Tibial artery (tissue), 4 donors: Measurements from ENCODE around the gene VPS37C.

Source experiments
- DNase-seq, 2 donors: peaks; one replicate each; pipeline ENCODE4 v3.0.0-alpha.2; 2019
- H3K27ac ChIP-seq, 2 donors: fragments of 200-600 bp; sonication (generic) in 1 of 2; 1 replicate in 1 of 2; 2 replicates in 1 of 2; pipeline ENCODE4 v1.5.1; 2018 to 2019; ENCODE audit warnings: mild to moderate bottlenecking in 1 of 2
- H3K27me3 ChIP-seq, 2 donors: fragments of 200-600 bp; sonication (generic) in 1 of 2; one replicate each; pipeline versions ENCODE4 v1.5.1 to v1.6.0; 2016 to 2019
- H3K36me3 ChIP-seq, 3 donors: fragments of 200-600 bp; sonication (generic) in 2 of 3; one replicate each; pipeline ENCODE4 v1.5.1; 2016 to 2019; ENCODE audit warnings: mild to moderate bottlenecking in 2 of 3
- H3K4me1 ChIP-seq, 4 donors: fragments of 200-600 bp; sonication (generic) in 2 of 4; 1 replicate in 3 of 4; 2 replicates in 1 of 4; pipeline ENCODE4 v1.5.1; 2016 to 2019
- H3K4me3 ChIP-seq, 2 donors: fragments of 200-600 bp; sonication (generic) in 1 of 2; 1 replicate in 1 of 2; 2 replicates in 1 of 2; pipeline ENCODE4 v1.5.1; 2018 to 2019; ENCODE audit warnings: mild to moderate bottlenecking in 2 of 2
- H3K9me3 ChIP-seq, 3 donors: fragments of 200-600 bp; sonication (generic) in 1 of 3; one replicate each; pipeline ENCODE4 v1.5.1; 2016 to 2019
- CTCF ChIP-seq, 2 experiments: fragments of 200-600 bp in 1 of 2; fragments of 450-650 bp in 1 of 2; IDR thresholded peaks; one replicate each; pipeline ENCODE4 v1.5.1; 2017 to 2019; ENCODE audit warnings: antibody characterized with exemption in 2 of 2, mild to moderate bottlenecking in 1 of 2, moderate library complexity in 1 of 2
- intact Hi-C: fragments of 100-400 bp; cut with DNase I; formaldehyde crosslinking; loops from one replicate; pipeline ENCODE4 v1.15.0; 2023; ENCODE audit warnings: low total_unique reads

Gene VPS37C

DNA sequence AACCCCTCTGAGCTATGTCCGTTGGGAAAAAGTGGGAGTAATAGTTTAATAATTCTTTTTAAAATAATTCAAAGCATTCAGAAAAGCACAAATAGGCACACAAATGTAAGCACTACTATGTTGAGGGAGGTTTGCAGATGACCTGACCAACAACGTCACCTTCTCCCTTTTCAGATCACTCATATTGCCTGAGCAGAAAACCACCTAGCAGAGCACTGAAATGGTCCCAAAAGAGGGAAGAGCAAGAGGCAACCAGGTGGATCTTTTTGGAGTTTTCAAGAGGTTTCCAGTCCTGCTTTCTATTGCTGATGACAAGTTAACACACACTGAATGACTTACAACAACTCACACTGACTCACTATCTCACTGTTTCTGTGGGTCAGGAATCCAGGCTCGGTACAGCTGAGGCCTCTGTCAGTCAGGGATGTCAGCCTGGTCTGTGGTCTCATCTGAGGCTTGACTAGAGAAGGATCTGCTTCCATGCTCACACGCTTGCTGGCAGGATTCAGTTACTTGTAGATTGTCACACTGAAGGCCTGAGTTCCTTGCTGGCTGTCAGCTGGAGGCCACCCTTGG lies 37.8 kb upstream of the VPS37C start:
- Histone ChIP-seq H3K36me3 (no peaks in the 10 kb centered on the region), H3K9me3 (peaks cover 0 to 12% (median 0%) of the 10 kb centered on the region in 3 donors), H3K4me3 (no peak overlapping the region), H3K4me1 (no peaks in the 10 kb centered on the region), H3K27me3 (peaks cover 0 to 18% of the 10 kb centered on the region in 2 donors), H3K27ac (no peak overlapping the region)
- intact Hi-C loops, result no loop called here
- no peak for DNase-seq
- TF ChIP-seq CTCF (IDR thresholded peaks at IDR 0.05), result no peak

GRCh38 chr11:61198361-61198760 lies 37.1 kb upstream of the VPS37C start:
- no peaks in the 10 kb centered on the region for H3K36me3 ChIP-seq
- DNase-seq, result no peak
- H3K4me3 ChIP-seq, result no peak overlapping the region
- H3K4me1 ChIP-seq, result no peaks in the 10 kb centered on the region
- no peak overlapping the region for H3K27ac ChIP-seq
- H3K9me3 ChIP-seq, result peaks cover 0 to 12% (median 0%) of the 10 kb centered on the region in 3 donors
- H3K27me3 ChIP-seq, result peaks cover 0 to 21% of the 10 kb centered on the region in 2 donors
- TF ChIP-seq CTCF (IDR thresholded peaks at IDR 0.05), result no peak
- intact Hi-C loops, result no loop called here

DNA sequence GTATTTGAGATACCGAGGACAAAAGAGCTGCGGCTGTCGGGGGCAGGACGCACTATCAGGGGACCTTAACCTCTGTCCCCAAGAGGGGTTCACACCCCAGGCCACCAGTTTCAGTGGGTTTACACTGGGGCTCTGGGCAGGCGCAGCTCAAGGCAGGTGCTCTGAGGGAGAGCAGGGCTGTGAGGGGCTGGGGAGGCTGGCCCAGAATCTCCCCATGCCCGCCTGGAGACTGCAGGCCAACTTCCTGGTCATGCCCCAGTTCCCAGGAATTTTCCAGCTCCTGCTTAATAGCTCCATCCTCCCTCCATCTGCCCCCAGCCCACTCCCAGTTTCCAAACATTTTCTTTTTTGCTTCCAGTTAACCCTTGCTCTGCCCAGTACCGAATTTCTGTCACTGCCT lies 34.5 kb upstream of the VPS37C start:
- no peak for TF ChIP-seq CTCF (IDR thresholded peaks at IDR 0.05)
- H3K36me3 ChIP-seq, result no peaks in the 10 kb centered on the region
- intact Hi-C loops, result no loop called here
- no peak overlapping the region for H3K4me3 ChIP-seq
- H3K27me3 ChIP-seq, result peaks cover 0 to 26% of the 10 kb centered on the region in 2 donors
- DNase-seq, result no peak
- peaks cover 0 to 12% (median 0%) of the 10 kb centered on the region in 3 donors for H3K9me3 ChIP-seq
- H3K4me1 ChIP-seq, result no peaks in the 10 kb centered on the region
- H3K27ac ChIP-seq, result no peak overlapping the region

GRCh38 chr11:61194981-61195695 lies 33.9 kb upstream of the VPS37C start:
- H3K4me1 ChIP-seq, result no peaks in the 10 kb centered on the region
- H3K36me3 ChIP-seq, result no peaks in the 10 kb centered on the region
- no peak for TF ChIP-seq CTCF (IDR thresholded peaks at IDR 0.05)
- H3K4me3 ChIP-seq, result no peak overlapping the region
- peaks cover 0 to 12% (median 0%) of the 10 kb centered on the region in 3 donors for H3K9me3 ChIP-seq
- intact Hi-C loops, result no loop called here
- peaks cover 0 to 28% of the 10 kb centered on the region in 2 donors for H3K27me3 ChIP-seq
- no peak for DNase-seq
- no peak overlapping the region for H3K27ac ChIP-seq

DNA sequence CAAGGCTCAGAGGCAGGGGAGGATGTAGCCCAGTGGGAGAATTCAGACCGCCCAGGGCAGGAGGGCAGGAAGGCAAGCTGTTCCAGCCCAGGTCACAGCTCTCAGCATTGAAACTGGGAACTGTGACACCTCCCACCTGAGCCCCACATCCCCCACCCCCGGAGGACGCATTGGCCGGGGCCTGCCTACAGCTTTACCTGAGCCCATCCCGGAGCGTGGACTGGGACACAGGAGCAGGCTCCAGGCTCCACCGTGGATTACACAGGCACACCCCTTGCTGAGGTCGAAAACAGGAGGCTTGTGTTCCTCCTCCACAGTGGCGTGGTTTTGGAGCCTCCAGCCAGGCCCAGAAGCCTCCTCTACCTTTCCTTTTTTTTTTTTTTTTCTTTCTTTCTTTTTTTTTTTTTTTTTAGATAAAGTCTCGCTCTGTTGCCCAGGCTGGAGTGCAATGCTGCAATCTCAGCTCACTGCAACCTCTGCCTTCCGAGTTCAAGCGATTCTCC lies 33.0 kb upstream of the VPS37C start:
- intact Hi-C loops, result no loop called here
- H3K27me3 ChIP-seq, result peaks cover 0 to 33% of the 10 kb centered on the region in 2 donors
- H3K36me3 ChIP-seq, result no peaks in the 10 kb centered on the region
- H3K4me1 ChIP-seq, result no peaks in the 10 kb centered on the region
- no peak for TF ChIP-seq CTCF (IDR thresholded peaks at IDR 0.05)
- H3K4me3 ChIP-seq, result no peak overlapping the region
- peaks cover 0 to 10% (median 0%) of the 10 kb centered on the region in 3 donors for H3K9me3 ChIP-seq
- H3K27ac ChIP-seq, result no peak overlapping the region
- DNase-seq, result no peak
